IPS-NIHi7 (cell line): ENCODE results near the gene ARHGAP21.
"Not testable (repeated sequence)": the region's sequence is repeated elsewhere in the genome, so short reads cannot be mapped to it uniquely, and the experiment has no call there.

ENCODE experiments used
- DNase-seq: peaks from one replicate; pipeline ENCODE4 v3.0.0; 2012; ENCODE audit warnings: mixed read lengths; ENCODE audit errors: extremely low spot score

Gene ARHGAP21

DNA sequence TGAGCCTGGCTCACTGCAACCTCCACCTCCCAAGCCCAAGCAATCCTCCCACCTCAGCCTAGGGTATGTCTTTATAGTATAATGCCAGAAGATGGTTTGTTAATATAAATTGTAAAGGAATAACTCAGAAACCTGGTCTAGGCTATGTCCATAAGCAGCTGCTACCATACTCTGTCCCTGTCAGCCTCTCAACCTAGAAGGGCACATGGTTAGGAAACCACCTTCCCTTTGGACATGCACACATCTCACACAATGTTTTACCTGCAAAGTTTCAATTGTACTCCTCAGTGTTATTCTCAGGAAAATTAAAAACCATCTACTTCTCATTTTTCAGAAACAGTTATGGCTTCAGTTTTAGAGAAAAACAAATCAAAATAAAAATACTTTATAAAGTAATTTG lies 40.1 kb downstream of the ARHGAP21 start:
- DNase-seq: no peak

DNA sequence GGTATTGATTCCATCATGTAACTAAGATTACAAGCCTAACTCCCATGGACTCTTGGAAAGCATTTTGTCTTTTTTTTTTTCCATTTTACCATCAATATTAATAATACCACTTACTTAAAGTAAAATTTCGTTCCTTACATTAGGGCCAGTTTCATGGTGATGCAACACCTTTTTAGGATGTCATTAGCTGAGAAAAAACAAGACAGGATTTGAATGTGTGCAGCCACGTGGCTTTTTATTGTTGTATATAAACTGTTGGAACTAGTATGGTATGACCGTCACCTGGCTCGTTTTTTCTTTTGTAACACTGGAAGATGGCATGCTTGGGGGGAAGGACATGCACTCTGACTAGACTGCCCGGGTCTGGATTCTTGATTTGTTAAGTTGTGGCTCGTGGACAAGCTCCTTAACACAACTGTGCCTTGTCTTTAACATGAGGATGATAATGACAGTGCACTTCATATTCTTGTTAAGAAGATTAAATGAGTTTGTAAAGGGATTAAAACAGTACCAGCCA lies 42.1 kb downstream of the ARHGAP21 start:
- DNase-seq: no peak

DNA sequence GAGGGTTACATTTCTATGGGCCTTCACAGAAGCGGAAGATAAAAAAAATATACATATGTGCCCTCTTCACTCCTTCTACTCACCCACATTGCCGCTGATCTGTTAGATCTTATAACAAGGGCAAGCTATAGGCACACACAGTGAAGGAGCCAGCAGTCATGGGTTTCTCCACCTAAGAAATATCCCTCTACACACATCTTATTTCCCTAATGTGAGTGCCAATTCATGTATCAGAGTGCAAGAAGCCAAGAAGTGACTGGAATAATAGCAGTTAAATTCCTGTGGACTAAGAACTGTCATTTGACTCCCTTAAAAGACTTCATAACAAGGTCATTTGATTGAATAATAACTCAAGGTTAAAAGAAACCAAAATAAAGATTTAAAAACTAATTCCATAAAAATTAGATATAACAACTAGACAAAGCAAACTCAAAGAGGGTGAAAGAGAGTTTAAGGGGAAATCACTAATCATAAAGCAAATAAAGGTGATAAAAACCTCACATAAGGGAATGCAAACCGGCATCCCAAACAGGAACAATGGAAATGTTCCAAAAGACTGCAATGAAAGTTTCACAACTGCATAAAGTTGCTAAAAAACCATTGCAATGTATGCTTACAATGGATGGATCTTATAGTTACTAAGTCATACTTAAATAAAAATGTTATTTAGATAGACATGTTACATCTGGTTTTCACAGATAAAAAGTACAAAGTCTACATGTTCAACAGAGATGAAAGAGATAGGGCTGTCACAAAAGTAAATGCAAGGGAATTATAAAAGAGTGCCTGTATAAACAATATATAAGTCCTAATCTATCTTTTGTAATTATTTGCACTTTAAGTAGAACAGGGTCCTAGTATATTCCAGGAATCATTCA lies 42.8 kb downstream of the ARHGAP21 start:
- no peak for DNase-seq

DNA sequence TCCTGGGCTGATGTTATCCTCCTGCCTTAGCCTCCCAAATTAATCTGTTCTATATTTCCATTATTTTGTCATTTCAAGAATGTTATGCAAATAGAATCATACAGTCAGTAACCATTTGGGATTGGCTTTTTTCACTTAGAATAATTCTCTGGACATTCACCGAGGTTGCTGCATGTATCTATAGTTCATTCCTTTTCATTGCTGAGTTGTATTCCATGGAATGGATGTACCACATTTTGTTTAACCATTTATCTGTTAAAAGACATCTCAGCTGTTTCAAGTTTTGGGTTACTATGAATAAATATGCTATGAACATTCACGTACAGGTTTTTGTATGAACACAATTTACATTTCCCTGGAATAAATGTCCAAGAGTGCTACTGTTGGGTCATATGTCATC lies 44.9 kb downstream of the ARHGAP21 start:
- no peak for DNase-seq

DNA sequence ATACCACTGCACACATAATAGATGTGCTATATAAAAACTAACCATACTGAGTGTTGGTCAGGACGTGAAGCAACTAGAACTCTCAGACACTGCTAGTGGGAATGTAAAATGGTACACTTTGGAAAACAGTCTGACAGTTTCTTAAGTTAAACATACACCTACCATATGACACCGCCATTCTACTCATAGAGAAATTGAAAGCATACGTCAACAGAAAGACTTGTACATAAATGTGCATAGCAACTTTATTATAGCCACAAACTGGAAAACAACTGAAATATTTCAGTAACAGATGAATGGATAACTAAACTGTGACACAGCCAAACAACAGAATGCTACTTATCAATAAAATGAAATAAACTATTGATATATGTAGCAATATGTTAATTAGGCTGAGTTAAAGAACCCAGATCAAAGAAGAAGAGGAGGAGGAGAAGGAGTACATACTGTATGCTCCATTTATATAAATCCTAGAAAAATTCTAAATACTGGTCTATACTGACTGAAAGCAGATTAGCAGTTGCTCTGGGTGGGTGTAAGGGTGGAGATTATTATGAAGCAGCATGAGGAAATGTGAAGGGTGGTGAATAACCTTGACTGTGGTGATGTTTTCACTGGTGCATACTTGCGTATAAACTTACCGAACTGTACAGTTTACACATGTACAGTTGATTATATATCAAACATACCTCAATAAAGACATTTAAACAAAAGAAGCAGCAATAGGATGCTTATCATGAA lies 48.6 kb downstream of the ARHGAP21 start:
- DNase-seq: no peak

DNA sequence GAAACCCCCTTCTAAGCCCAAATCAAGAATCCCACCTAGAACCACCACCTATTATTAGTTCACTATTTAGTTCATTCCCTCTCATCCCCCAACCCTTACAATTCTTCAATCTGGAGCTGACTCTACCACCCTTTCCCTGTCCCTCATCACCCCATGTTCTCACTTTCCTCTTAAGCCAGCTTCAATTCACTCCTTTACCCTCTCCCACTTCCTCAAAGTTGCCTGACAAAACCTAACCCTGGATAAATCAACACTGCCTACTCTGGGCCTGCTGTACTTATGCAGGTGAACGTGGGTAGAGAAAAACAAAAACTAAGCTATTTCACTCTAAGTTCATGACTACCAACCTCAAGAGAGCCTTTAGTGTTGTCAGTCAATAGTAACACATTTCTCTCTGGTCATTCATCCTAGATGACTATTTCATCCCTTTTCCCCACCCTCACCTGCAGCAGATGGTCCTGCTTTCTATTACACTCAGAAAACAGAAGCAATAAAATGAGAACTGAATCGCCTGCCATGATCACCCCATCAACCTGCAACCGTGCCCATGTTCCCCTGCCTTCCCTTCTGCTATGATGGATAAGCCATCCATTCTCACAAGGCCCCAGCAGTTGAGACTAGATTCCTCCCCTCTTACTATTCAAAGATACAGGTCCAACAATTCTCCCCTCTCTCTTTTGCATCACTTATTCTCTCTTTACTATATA lies 52.6 kb downstream of the ARHGAP21 start:
- DNase-seq: no peak

DNA sequence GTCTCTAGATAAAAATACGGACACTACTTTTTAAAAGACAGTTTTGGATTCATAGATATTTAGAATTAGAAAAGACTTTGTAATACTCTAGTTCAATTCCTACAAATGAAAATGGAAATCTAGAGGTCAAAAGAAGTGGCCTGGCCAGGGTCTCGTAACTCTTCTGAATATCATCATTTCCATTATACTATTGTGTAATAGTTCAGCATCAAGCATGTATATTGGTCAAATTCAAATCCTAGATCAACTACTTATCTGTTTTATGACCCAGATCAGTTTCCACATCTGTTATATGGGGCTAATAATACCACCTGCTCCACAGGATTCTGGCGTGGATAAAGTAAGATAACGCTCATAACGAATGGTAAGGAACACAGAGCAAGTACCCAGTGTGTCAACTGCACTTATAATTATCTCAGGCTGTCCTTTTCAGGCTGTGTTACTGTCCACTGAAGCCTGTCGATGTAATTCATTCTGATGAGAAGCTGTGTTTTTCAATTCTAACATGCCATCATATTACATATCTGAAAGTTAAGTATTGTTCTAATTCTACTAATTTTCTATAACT lies 54.3 kb downstream of the ARHGAP21 start:
- DNase-seq: no peak

DNA sequence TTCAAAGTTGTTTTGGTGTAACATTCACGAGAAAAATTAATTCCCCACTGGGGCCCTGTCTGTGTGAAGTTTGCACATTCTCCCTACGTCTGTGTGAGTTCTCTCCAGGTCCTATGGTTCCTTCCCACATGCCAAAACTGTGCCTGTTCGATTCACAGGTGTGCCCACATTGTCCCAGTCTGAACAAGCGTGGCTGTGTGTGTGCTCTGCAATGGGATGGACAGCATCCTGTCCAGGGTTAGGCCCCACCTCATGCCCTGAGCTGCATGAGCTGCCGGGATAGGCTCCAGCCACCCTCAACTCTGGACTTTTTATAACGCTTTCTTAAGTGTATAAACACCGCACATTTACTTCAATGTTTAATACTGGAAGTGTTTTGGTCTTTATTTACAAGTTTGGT lies 55.4 kb downstream of the ARHGAP21 start:
- DNase-seq: no peak

DNA sequence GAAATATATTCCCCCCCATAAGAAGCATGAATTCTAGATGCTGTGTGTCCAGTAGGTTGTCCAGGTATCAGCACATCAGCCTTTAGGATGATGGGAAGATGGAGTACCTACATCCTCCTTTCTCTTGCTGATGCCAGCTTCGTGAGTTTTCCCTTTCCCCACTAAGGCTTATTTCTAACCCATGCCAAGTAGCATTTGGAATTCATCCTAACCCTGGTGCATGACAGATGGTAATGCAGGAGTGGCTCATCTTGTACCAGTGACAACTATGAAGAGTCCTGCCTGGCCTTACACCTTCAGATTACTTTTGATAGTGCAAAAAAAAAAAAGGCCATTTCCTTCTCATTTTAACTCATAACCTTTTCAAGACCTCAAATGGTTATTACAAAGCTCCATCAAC lies 58.7 kb downstream of the ARHGAP21 start:
- no peak for DNase-seq

DNA sequence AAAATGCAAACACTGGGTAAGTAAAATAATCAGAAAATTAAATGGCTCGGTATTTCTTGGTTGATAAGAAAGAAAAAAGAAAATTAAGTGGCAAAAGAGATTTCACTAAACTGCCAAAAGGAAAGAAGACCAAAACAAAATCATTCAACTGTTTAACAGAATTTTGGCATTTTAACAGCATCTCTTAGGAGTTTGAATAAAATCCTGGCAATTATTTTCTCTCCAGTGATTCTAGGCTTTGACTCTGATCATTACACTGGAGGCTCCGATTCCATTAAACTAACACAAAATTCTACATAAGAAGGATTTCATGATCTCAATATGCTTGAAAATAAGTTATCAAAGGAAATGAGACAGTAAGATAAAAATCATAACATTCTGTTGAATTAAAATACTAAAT lies 62.3 kb downstream of the ARHGAP21 start:
- no peak for DNase-seq

DNA sequence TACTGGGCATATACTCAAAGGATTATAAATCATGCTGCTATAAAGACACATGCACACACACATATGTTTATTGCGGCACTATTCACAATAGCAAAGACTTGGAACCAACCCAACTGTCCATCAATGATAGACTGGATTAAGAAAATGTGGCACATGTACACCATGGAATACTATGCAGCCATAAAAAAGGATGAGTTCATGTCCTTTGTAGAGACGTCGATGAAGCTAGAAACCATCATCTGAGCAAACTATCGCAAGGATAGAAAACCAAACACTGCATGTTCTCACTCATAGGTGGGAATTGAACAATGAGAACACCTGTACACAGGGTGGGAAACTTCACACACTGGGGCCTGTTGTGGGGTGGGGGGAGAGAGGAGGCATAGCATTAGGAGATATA lies 65.4 kb downstream of the ARHGAP21 start:
- not testable (repeated sequence) for DNase-seq

DNA sequence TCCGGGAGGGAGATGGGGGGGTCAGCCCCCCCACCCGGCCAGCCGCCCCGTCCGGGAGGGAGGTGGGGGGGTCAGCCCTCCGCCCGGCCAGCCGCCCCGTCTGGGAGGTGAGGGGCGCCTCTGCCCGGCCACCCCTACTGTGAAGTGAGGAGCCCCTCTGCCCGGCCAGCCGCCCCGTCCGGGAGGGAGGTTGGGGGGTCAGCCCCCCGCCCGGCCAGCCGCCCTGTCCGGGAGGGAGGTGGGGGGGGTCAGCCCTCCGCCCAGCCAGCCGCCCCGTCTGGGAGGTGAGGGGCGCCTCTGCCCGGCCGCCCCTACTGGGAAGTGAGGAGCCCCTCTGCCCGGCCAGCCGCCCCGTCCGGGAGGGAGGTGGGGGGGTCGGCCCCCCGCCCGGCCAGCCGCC lies 67.4 kb downstream of the ARHGAP21 start:
- DNase-seq: not testable (repeated sequence)

DNA sequence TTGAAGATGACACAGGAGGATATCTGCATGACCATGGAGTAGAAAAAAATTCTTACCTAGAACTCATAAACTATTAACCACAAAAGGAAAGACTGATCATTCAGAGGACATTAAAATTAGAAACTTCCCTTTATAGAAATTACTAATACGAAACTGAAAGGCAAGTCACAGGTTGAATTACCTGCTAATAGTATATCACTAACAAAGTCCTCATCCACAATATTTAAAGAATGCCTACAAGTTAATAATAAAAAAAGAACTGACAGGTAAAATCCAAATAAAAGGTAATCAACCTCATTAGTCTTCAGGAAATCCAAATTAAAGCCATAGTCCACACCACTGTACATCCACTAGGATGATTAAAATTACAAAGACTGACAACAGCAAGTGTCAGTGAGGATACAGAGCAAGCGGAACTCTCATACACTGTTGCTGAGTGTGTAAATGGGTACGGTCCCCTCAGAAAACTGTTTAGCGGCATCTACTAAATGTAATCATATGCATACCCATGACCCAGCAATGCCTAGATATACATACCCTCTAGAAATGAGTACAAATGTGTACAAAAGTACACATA lies 71.2 kb downstream of the ARHGAP21 start:
- no peak for DNase-seq

DNA sequence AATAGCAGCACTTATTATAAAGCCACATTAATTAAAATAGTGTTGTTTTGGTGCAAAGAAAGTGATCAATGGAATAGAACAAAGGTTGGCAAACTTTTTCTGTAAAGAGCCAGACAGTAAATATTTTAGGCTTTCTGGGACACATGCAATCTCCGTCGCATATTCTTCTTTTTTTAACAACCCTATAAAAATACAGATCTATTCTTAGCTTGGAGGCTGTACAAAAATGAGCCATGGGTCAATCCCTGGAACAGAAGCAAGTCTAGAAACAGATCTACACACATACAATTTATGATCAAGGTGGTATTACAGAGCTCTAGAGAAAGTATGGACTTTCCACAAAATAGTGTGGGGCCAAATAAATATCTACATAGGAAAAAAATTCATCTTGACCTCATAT lies 71.8 kb downstream of the ARHGAP21 start:
- DNase-seq: no peak

DNA sequence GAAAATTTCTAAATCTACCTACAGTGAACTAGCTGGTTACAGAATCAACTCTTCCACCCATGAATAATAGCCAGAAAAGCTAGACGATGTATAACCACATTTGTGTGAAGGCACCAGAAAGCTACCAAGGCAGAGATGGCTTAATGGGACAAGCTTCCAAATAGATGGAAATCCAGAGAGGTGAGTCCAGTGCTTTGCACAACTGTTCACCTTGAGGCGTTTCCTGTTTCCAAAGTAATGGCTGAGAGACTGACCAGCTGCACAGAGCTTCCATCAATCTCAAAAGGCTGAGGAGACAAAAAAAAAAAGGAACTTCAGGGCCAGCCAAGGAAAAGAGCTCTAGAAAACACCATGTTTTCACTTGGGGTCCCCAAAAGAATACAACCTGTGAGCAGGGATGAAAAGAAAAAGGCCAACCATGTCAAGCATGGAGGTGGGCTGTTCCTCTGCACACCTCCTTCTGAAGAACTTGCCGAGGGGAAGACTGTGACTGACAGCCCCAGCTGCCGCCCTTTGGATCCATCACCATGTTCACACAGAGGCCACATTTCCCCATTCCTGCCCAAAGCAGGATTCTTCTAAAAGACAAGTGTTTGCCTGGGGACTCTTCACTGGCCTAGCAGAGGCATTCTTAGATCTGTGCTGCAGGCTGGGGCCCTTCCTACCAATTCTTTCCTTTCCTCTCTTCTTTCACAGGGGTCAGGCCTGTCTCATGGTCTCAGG lies 72.9 kb downstream of the ARHGAP21 start:
- DNase-seq: no peak

DNA sequence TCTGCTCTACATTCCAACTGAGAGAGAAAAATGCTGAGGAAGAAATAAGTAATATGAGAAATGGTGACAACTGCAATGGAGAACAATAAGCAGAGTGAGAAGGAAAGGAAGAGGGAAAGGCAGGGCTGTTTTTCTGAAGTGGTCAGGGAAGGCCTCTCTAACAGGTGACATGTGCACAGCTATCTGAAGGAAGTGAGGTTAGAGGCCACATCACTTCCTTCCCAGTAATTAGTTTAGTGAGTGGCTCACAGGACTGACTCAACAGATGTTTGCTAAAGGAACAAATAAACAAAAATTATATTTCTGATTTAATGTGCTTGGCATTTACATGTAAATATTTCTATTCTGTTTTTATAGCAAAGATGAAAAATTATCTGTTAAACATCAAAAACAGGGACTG lies 77.9 kb downstream of the ARHGAP21 start:
- no peak for DNase-seq

DNA sequence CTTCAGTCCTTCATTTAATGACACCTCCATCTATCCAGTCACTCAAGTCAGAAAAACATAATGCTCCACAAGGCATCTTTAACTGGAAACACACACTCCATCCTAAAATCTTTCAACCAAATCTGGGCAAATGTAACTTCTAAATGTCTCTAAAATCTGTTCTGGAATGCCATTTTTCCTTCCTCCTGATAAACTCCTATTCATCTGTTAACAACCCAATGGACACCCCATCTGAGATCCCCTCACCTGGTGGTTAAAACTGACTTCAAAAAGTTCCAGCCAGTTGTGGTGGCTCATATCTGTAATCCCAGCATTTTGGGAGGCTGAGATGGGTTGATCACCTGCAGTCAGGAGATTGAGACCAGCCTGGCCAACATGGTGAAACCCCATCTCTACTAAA lies 78.7 kb downstream of the ARHGAP21 start:
- no peak for DNase-seq

DNA sequence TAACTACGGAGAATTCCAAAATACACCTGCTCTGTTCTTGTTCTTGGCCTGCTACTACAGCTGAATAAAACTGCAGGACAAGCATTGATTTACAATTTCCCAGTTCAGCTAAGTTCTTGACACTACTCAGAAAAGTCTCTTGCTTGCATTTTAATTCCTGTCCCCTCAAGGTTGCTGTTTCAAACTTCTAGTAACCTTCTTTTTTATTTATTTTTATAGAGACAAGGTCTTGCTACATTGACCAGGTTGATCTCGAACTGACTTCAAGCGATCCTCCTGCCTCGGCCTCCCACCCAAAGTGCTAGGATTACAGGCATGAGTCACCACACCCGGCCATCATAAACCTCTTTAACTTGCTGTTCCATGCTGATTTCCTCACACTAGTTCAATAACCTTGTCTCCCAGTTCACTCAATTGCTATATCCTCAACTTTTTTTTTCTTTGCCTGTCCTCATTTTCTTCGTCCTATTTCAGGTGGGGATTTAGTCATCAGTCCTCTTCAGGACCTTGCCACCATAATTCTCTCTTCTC lies 79.9 kb downstream of the ARHGAP21 start:
- no peak for DNase-seq

DNA sequence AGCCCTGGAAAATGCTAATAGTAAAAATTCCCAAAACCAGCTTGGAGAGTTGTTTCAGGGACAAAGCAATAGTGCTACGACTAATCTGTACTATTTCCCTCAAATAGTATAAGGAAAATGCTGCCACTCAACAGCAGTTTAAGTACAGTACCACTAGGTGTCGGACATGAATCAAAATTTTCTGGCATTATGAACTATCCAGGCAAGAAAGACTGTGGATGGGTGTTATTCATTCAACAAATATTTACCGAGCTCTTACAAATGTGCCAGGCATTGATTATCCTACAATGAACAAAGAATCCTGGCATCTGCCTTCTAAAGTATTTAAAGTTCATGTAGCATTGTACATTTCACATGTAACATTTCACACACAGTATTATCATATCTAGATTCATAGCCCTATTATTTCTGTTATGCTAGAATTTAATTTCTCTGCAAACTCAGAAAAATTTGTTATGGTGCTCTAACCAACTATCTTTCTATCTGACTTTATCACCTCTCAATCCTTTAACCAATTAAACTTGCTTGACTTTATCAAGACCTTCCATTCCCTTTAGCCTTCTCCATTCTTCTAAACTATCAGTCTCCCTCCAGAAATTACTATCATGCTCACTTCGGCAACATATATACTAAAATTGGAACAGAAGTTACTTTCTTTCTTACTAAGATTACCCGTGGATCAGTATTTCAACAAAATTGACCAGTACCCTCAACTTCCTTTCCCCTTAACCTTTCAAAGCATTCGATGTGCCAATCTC lies 80.6 kb downstream of the ARHGAP21 start:
- DNase-seq: peak; percentile 34

DNA sequence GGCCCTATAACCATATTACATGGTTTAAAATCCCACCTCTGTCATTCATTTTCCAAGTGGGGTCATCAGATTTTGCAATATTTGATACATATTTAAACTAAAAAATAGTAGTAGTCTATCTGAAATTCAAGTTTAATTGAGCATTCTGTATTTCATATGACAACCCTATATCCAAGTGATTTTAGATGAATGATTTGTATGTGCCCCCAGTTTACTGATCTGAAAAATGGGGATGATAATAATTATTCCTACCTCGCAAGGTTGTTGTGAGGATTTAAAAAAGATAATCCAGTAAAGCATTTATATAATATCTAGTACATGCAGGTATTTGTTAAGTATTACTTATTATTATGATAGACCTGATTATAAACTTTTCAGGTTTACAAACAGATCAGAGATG lies 84.6 kb downstream of the ARHGAP21 start:
- no peak for DNase-seq
